ENCODE measurements around the gene MACO1. TPM values are rescaled to one million over a fixed set of nuclear protein-coding genes. Genes with fewer than 3 reads are reported as not detected.

Gene MACO1
- total and polyA plus RNA-seq, 4 donors: 7.9 to 20.7 (median 13.6) TPM

- ATAC-seq (ENCODE audit: insufficient read depth, low FRiP score): no peak
- TF ChIP-seq CTCF (IDR thresholded peaks at IDR 0.05; ENCODE audit: control extremely low read depth, extremely low read depth): no peak
- Histone ChIP-seq H3K4me3 (no peak overlapping the region), H3K27me3 (ENCODE audit: control insufficient read depth in 3 of 3, insufficient read depth in 3 of 3, low read length in 2 of 3) (no peaks in the 10 kb centered on the region), H3K9ac (ENCODE audit: insufficient read depth in 1 of 2, low read length in 2 of 2) (peak overlapping the region in 1 of 2 donors; percentile 34), H3K27ac (ENCODE audit: low read depth in 1 of 2, low read length in 1 of 2) (no peak overlapping the region), H3K9me3 (ENCODE audit: control insufficient read depth in 4 of 4, insufficient read depth in 3 of 4, low read length in 3 of 4) (no peaks in the 10 kb centered on the region), H3K4me1 (ENCODE audit: control insufficient read depth in 5 of 5, insufficient read depth in 5 of 5, low read length in 5 of 5) (peaks cover 0 to 42% (median 8%) of the 10 kb centered on the region in 5 donors), H3K36me3 (ENCODE audit: control insufficient read depth in 4 of 4, insufficient read depth in 4 of 4, low read length in 4 of 4) (peaks cover 0 to 2% (median 0%) of the 10 kb centered on the region in 4 donors)
- peak in 2 of 3 donors; percentile 32 to 36 for DNase-seq
- WGBS, 2 donors: 48 to 59% methylated on average over 4 of the region's 4 CpGs
These were observed 2.9 kb downstream of the MACO1 start for GRCh38 chr1:25433389-25434186.

GRCh38 chr1:25435397-25436108 lies 4.9 kb downstream of the MACO1 start:
- no peak for TF ChIP-seq CTCF (IDR thresholded peaks at IDR 0.05; ENCODE audit: control extremely low read depth, extremely low read depth)
- WGBS, 2 donors: 11 to 12% methylated on average over 4 of the region's 4 CpGs
- Histone ChIP-seq H3K9me3 (ENCODE audit: control insufficient read depth in 4 of 4, insufficient read depth in 3 of 4, low read length in 3 of 4) (no peaks in the 10 kb centered on the region), H3K27ac (ENCODE audit: low read depth in 1 of 2, low read length in 1 of 2) (no peak overlapping the region), H3K36me3 (ENCODE audit: control insufficient read depth in 4 of 4, insufficient read depth in 4 of 4, low read length in 4 of 4) (peaks cover 0 to 2% (median 0%) of the 10 kb centered on the region in 4 donors), H3K27me3 (ENCODE audit: control insufficient read depth in 3 of 3, insufficient read depth in 3 of 3, low read length in 2 of 3) (no peaks in the 10 kb centered on the region), H3K4me3 (no peak overlapping the region), H3K4me1 (ENCODE audit: control insufficient read depth in 5 of 5, insufficient read depth in 5 of 5, low read length in 5 of 5) (peaks cover 0 to 38% (median 8%) of the 10 kb centered on the region in 5 donors), H3K9ac (ENCODE audit: insufficient read depth in 1 of 2, low read length in 2 of 2) (peak overlapping the region in 1 of 2 donors; percentile 14)
- ATAC-seq (ENCODE audit: insufficient read depth, low FRiP score) (no peak), DNase-seq (peak in 1 of 3 donors; percentile 8)

GRCh38 chr1:25437672-25438071 lies 7.0 kb downstream of the MACO1 start:
- Histone ChIP-seq H3K4me3 (no peak overlapping the region), H3K36me3 (ENCODE audit: control insufficient read depth in 4 of 4, insufficient read depth in 4 of 4, low read length in 4 of 4) (peaks cover 0 to 2% (median 0%) of the 10 kb centered on the region in 4 donors), H3K27me3 (ENCODE audit: control insufficient read depth in 3 of 3, insufficient read depth in 3 of 3, low read length in 2 of 3) (no peaks in the 10 kb centered on the region), H3K4me1 (ENCODE audit: control insufficient read depth in 5 of 5, insufficient read depth in 5 of 5, low read length in 5 of 5) (peaks cover 0 to 35% (median 8%) of the 10 kb centered on the region in 5 donors), H3K9ac (ENCODE audit: insufficient read depth in 1 of 2, low read length in 2 of 2) (no peak overlapping the region), H3K27ac (ENCODE audit: low read depth in 1 of 2, low read length in 1 of 2) (no peak overlapping the region), H3K9me3 (ENCODE audit: control insufficient read depth in 4 of 4, insufficient read depth in 3 of 4, low read length in 3 of 4) (no peaks in the 10 kb centered on the region)
- DNase-seq (no peak), ATAC-seq (ENCODE audit: insufficient read depth, low FRiP score) (no peak)
- WGBS, 2 donors: 94 to 98% methylated on average over 8 of the region's 8 CpGs
- no peak for TF ChIP-seq CTCF (IDR thresholded peaks at IDR 0.05; ENCODE audit: control extremely low read depth, extremely low read depth)
